Measurements from ENCODE around the gene CHRNB1.

DNA sequence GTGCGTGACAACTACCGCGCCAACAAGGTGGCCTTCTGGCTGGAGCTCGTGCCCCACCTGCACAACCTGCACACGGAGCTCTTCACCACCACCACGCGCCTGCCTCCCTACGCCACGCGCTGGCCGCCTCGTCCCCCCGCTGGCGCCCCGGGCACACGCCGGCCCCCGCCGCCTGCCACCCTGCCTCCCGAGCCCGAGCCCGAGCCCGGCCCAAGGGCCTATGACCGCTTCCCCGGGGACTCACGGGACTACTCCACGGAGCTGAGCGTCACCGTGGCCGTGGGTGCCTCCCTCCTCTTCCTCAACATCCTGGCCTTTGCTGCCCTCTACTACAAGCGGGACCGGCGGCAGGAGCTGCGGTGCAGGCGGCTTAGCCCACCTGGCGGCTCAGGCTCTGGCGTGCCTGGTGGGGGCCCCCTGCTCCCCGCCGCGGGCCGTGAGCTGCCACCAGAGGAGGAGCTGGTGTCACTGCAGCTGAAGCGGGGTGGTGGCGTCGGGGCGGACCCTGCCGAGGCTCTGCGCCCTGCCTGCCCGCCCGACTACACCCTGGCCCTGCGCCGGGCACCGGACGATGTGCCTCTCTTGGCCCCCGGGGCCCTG, 27.7 kb upstream of the CHRNB1 start:
- TF ChIP-seq, protein P1, sequence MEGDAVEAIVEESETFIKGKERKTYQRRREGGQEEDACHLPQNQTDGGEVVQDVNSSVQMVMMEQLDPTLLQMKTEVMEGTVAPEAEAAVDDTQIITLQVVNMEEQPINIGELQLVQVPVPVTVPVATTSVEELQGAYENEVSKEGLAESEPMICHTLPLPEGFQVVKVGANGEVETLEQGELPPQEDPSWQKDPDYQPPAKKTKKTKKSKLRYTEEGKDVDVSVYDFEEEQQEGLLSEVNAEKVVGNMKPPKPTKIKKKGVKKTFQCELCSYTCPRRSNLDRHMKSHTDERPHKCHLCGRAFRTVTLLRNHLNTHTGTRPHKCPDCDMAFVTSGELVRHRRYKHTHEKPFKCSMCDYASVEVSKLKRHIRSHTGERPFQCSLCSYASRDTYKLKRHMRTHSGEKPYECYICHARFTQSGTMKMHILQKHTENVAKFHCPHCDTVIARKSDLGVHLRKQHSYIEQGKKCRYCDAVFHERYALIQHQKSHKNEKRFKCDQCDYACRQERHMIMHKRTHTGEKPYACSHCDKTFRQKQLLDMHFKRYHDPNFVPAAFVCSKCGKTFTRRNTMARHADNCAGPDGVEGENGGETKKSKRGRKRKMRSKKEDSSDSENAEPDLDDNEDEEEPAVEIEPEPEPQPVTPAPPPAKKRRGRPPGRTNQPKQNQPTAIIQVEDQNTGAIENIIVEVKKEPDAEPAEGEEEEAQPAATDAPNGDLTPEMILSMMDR (IDR thresholded peaks at IDR 0.05), result no peak
- TF ChIP-seq EZH2phosphoT487 (IDR thresholded peaks at IDR 0.05) (no peak), EZH2 (IDR thresholded peaks at IDR 0.05) (no peak)
